Osteoblast (primary cell): ENCODE data around the gene MEIS1. TPM values are rescaled to one million over a fixed set of nuclear protein-coding genes. Genes with fewer than 3 reads are reported as not detected.

Experiments used
- DNase-seq: peaks from one replicate; pipeline ENCODE4 v3.0.0; 2011; ENCODE audit warnings: low spot score, mixed read lengths; ENCODE audit not compliant: insufficient read length; ENCODE audit errors: missing footprints
- H2AFZ ChIP-seq: 2 replicates; pipeline ENCODE4 v1.6.0; 2011; ENCODE audit warnings: mild to moderate bottlenecking, low read length
- H3K27ac ChIP-seq: 2 replicates; pipeline ENCODE4 v1.5.1; 2011; ENCODE audit warnings: mild to moderate bottlenecking, low read depth, low read length, moderate library complexity
- H3K27me3 ChIP-seq: 2 replicates; pipeline ENCODE4 v1.6.0; 2012; ENCODE audit warnings: mild to moderate bottlenecking, control low read depth, inconsistent platforms, low read length, moderate library complexity; ENCODE audit not compliant: insufficient read depth
- H3K36me3 ChIP-seq: 2 replicates; pipeline ENCODE4 v1.5.1; 2011; ENCODE audit warnings: mild to moderate bottlenecking, low read length, control low read depth, moderate library complexity; ENCODE audit not compliant: insufficient read depth
- H3K4me1 ChIP-seq: 2 replicates; pipeline ENCODE4 v1.5.1; 2011; ENCODE audit warnings: mild to moderate bottlenecking, low read length, control low read depth, moderate library complexity; ENCODE audit not compliant: insufficient read depth
- H3K4me2 ChIP-seq: 2 replicates; pipeline ENCODE4 v1.6.0; 2011; ENCODE audit warnings: mild to moderate bottlenecking, low read length; ENCODE audit not compliant: insufficient read depth
- H3K4me3 ChIP-seq: fragments of 200-600 bp; sonication (generic); 3 replicates; pipeline ENCODE4 v1.5.1; 2012; ENCODE audit warnings: mild to moderate bottlenecking, low read length, inconsistent platforms; ENCODE audit not compliant: insufficient read depth
- H3K79me2 ChIP-seq: 2 replicates; pipeline ENCODE4 v1.6.0; 2012; ENCODE audit warnings: mild to moderate bottlenecking, low read length, control low read depth, inconsistent platforms; ENCODE audit not compliant: insufficient read depth
- H3K9me3 ChIP-seq: 2 replicates; pipeline ENCODE4 v1.5.1; 2011; ENCODE audit warnings: low read depth, low read length, control low read depth
- H4K20me1 ChIP-seq: 2 replicates; pipeline ENCODE4 v1.6.0; 2012; ENCODE audit warnings: mild to moderate bottlenecking, low read length, control low read depth; ENCODE audit not compliant: insufficient read depth
- CTCF ChIP-seq: IDR thresholded peaks from 2 replicates; pipeline ENCODE4 v1.5.1; 2011; ENCODE audit warnings: mild to moderate bottlenecking, low read depth, low read length, moderate library complexity; ENCODE audit errors: extremely low read depth
- total RNA-seq: library from RNA; depleted of rRNA; stranded (reverse); fragments of >200 nt; gene quantifications from 2 replicates; pipeline ENCODE4 v1.2.3, GENCODE V29; 2012

MEIS1 gene
- total RNA-seq, 1 donor = 11.9 TPM

- Histone ChIP-seq H4K20me1 (no peaks in the 10 kb centered on the region), H3K27ac (no peak overlapping the region), H3K27me3 (no peaks in the 10 kb centered on the region), H3K79me2 (no peaks in the 10 kb centered on the region), H3K36me3 (no peaks in the 10 kb centered on the region), H3K4me2 (no peak overlapping the region), H3K4me3 (no peak overlapping the region), H2AFZ (no peak overlapping the region), H3K9me3 (no peaks in the 10 kb centered on the region), H3K4me1 (no peaks in the 10 kb centered on the region)
- DNase-seq = no peak
- TF ChIP-seq CTCF = no peak
These were observed 25.1 kb downstream of the MEIS1 start for GRCh38 chr2:66460031-66460430.

- H3K4me1 ChIP-seq = no peaks in the 10 kb centered on the region
- TF ChIP-seq CTCF = no peak
- no peaks in the 10 kb centered on the region for H3K9me3 ChIP-seq
- H3K36me3 ChIP-seq = no peaks in the 10 kb centered on the region
- H3K4me2 ChIP-seq = no peak overlapping the region
- DNase-seq = no peak
- H2AFZ ChIP-seq = no peak overlapping the region
- no peaks in the 10 kb centered on the region for H4K20me1 ChIP-seq
- no peaks in the 10 kb centered on the region for H3K79me2 ChIP-seq
- H3K27me3 ChIP-seq = no peaks in the 10 kb centered on the region
- no peak overlapping the region for H3K4me3 ChIP-seq
- H3K27ac ChIP-seq = no peak overlapping the region
These were observed 26.2 kb downstream of the MEIS1 start for GRCh38 chr2:66461001-66461663.

GRCh38 chr2:66461664-66462500, 27.0 kb downstream of the MEIS1 start:
- H3K4me3 ChIP-seq = no peak overlapping the region
- no peak overlapping the region for H3K4me2 ChIP-seq
- no peaks in the 10 kb centered on the region for H4K20me1 ChIP-seq
- H3K27me3 ChIP-seq = no peaks in the 10 kb centered on the region
- no peak overlapping the region for H2AFZ ChIP-seq
- H3K9me3 ChIP-seq = no peaks in the 10 kb centered on the region
- no peaks in the 10 kb centered on the region for H3K4me1 ChIP-seq
- DNase-seq = no peak
- no peak for TF ChIP-seq CTCF
- H3K79me2 ChIP-seq = no peaks in the 10 kb centered on the region
- H3K36me3 ChIP-seq = no peaks in the 10 kb centered on the region
- H3K27ac ChIP-seq = no peak overlapping the region

GRCh38 chr2:66462501-66462825, 27.5 kb downstream of the MEIS1 start:
- no peaks in the 10 kb centered on the region for H3K36me3 ChIP-seq
- H4K20me1 ChIP-seq = no peaks in the 10 kb centered on the region
- H3K4me3 ChIP-seq = no peak overlapping the region
- H2AFZ ChIP-seq = no peak overlapping the region
- no peaks in the 10 kb centered on the region for H3K9me3 ChIP-seq
- no peak overlapping the region for H3K4me2 ChIP-seq
- no peak overlapping the region for H3K27ac ChIP-seq
- no peaks in the 10 kb centered on the region for H3K79me2 ChIP-seq
- no peaks in the 10 kb centered on the region for H3K4me1 ChIP-seq
- DNase-seq = no peak
- no peaks in the 10 kb centered on the region for H3K27me3 ChIP-seq
- TF ChIP-seq CTCF = no peak
